ENCODE results near the gene RIMBP2.

The RIMBP2 gene

GRCh38 chr12:130680451-130680990 is 35.6 kb downstream of the RIMBP2 start:
- DNase-seq (ENCODE audit: low read depth), result no peak

DNA sequence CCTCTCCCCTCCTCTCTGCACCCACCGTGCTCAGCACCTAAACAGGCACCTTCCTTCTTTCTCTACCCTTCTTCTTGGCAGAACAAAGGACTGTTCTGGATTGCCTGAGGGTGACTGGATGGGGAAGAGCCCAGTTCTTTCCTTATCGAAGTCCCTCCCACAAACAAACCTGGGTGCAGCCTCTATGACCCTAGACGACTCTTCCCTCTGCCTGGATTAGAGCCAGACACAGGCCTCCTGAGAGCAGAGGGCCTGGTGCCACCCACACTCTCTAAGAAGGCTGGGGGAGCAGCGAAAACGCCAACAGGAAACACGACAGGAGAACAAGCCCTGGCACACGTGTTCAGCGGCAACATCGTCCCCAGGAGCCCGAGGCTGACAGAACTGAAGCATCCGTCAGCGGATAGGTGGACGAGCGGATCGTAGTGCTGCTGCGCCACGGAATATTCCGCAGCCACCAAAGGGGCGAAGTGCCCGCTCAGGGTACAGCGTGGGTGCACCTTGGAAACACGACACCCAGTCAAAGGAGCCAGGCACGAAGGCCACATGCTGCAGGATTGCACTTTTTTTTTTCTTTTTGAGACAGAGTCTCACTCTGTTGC is 38.0 kb downstream of the RIMBP2 start:
- DNase-seq (ENCODE audit: low read depth), result no peak

DNA sequence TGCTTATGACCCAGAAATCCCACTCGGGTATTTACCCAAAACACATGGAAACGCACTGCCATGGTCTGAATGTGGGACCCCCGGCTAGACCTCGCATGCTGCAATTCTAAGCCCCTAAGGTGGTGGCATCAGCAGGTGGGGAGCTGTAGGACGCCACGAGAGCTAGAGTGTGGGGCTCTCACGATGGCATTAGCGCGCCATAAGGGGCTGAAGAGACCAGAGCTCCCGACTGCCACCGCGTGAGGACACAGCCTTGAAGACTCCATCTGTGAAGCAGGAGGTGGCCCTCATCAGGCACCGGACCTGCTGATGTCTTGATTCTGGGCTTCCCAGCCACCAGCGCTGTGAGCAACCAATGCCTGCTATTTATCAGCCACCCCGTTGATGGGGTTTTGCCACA is 40.3 kb downstream of the RIMBP2 start:
- DNase-seq (ENCODE audit: low read depth), result no peak

- DNase-seq (ENCODE audit: low read depth), result no peak
Observed at GRCh38 chr12:130675121-130675520, 41.0 kb downstream of the RIMBP2 start.

DNA sequence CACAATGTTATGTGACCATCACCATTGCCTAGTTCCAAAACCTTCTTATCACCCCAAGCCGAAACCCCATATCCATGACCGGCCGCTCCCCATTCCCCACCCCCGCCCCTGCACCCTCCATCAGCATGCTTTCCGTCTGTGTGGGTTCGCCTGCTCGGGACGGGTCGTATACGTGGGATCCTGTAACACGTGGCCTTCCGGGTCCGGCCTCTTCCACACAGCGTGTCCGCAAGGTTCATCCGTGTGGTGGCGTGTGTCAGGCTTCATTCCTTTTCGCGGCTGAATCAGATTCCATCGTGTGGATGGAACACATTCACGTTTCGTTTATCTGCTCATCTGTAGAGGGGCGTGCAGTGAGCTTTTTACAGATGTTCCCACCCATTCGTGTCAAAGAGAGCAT is 41.4 kb downstream of the RIMBP2 start:
- no peak for DNase-seq (ENCODE audit: low read depth)

- no peak for DNase-seq (ENCODE audit: low read depth)
Observed at GRCh38 chr12:130673036-130673705, 42.9 kb downstream of the RIMBP2 start.

DNA sequence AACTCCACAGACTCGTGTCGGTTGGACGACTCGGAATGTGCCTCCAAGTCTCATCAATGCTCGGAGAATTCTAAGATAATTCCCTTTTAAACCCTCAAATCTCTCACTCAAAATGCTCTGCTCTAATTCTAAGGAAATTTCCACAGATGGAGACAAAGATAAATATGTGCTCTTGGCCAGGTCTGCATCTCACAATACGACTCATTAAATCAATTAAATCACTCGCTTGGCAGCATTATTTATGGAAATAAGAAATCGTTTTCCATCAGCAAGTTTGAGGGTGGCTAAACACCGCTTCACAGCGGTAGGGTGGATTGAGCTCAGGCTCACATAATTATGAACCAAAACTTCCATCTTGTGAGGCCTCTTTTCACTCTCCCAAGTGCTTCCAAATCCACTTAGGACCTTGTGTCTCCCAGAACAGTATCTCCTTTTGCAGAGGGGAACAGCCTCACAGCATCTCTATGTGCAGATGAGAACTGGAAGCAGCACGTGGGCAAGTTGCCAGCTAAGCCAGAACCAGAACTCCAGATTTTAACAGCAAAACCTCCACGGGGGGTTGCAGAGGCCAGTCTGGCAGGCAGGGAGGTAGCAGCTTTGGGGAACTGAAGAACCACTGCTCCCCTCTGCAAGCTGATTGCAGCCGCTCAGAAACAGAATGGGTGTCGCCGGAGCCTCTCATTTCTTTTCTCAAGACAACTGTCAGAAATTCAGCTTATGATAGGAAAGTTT is 43.8 kb downstream of the RIMBP2 start:
- DNase-seq (ENCODE audit: low read depth), result no peak

DNA sequence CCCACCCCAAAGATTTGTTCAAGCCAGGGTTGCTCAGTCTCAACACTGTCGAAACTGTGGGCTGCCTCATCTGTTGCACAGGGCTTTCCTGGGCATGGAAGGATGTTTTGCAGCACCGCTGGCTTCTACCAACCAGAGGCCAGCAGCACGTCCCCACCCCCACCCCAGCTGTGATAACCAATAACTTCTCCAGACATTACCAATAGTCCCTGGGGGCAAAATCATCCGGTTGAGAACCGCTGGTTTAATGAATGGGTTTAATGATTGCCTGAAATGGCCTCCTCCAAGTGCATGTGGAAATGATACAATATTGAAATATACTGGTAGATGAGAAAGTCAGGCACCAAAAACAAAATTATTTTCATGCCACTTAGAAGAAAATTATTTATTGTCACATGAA is 44.5 kb downstream of the RIMBP2 start:
- no peak for DNase-seq (ENCODE audit: low read depth)

GRCh38 chr12:130669797-130670196 is 46.3 kb downstream of the RIMBP2 start:
- no peak for DNase-seq (ENCODE audit: low read depth)

DNA sequence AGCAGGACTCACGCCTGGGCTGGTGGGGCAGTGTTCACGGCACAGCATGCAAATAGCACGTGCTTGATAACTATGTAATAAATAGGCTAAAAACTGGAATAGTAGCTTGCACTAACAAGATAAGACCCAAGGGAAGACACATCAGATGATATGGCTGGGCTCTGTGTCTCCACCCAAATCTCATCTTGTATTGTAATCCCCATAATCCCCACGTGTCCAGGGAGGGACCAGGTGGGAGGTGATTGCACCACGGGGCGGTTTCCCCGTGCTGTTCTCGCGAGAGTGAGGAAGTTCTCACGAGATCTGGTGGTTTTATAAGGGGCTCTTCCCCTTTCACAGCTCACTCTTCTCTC is 46.9 kb downstream of the RIMBP2 start:
- DNase-seq (ENCODE audit: low read depth), result no peak

DNA sequence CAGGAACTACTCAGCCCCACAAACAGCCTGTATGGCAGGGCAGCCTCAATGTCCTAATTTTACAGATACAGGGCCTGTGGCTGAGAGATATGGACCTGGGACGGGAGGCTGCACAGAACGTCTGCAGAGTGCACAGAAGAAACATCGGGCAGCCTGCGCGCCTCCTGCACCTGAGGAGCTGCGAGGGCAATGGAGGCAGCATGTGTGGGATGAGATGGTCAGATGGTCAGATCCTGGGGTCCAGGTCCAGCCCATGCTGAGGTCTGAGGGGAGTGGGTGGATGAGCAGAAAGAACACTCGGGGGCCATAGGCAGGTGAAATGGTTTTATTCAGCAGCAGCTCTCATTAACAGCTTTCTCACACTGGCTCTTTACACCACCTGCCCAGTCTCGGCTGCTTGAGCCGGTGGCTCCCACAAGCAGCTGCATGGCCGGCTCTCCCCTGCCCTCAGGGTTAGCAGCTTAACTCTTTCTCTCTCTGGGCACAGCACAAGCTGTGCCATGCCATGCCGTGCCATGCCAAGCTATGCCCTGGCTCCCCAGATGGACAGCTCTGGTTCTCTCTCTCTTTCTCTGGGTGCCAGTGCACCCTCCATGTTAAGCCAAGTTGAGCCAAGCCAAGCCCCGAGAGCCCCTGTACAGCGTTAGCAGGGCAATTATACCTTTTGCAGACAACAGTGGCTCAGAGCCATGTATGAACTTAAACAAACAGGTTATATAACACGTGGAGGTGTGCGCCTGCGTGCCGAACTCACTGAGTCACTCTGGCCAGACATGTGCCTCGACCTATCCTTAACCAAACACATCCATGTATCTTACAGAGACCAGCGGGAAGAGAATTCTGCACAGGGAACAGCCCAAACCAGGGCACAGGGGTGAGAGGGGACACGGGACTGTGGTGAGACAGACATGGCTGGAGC is 47.6 kb downstream of the RIMBP2 start:
- no peak for DNase-seq (ENCODE audit: low read depth)

DNA sequence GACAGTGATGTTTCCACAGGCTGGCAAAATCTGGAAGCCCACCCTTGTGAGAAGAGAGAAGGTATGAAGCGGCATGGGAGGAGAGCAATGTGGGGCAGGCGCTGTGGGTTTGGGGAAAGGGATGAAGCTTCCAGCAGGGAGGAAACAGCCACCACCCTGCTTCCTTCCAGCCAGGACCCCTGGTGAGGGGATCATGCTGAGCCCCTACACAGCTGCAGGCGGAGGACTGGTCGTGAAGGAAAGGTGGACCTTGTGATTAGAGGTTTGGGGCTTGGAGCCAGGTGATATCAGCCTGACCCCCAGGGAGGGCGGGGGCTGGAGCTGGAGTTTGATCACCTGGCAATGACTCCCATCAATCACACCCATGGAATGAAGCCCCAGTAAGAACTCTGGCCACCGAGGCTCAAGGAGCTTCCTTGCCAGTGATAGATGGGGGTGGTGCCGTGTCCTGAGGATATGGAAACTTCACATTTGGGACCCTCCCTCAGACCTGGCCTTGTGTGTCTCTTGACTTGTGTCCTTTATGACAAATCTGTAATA is 48.6 kb downstream of the RIMBP2 start:
- DNase-seq (ENCODE audit: low read depth), result no peak

GRCh38 chr12:130666645-130667044 is 49.5 kb downstream of the RIMBP2 start:
- DNase-seq (ENCODE audit: low read depth), result no peak

- DNase-seq (ENCODE audit: low read depth), result no peak
Observed at GRCh38 chr12:130665753-130666152, 50.3 kb downstream of the RIMBP2 start.

GRCh38 chr12:130664772-130665171 is 51.3 kb downstream of the RIMBP2 start:
- DNase-seq (ENCODE audit: low read depth), result no peak

DNA sequence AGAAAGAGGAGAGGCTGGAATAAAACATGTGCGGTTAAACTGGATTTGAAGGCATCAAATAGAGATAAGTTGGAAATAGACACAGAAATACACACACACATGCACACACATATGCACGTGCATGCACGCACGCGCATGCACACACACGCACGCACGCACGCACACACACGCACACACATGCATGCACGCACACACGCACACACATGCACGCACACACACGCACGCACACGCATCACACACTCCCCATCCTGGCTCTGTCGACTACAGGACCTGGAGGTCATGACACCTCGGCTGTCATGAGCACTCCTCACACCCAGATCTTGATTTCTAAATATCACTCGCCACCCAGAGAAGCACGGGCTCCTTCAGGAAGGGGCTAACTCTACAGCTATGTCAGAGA is 51.8 kb downstream of the RIMBP2 start:
- no peak for DNase-seq (ENCODE audit: low read depth)

DNA sequence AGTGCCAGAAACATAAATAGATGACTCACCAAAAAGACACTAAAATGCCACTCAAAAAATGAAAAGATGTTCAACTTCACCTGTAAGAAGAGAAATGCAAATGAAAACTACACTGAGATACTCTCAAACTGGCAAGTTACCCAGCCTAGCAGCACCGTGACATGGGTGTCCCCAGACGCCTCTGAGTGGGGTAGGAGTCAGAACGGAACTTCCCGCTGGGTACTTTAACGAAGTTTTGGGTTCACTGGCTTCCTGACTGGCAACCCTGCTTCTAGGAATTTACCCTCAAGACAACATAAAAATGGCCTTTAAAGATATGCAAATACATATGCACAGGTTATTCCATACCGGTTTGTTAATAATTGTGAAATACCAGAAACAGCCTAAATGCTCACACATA is 52.6 kb downstream of the RIMBP2 start:
- DNase-seq (ENCODE audit: low read depth), result no peak

DNA sequence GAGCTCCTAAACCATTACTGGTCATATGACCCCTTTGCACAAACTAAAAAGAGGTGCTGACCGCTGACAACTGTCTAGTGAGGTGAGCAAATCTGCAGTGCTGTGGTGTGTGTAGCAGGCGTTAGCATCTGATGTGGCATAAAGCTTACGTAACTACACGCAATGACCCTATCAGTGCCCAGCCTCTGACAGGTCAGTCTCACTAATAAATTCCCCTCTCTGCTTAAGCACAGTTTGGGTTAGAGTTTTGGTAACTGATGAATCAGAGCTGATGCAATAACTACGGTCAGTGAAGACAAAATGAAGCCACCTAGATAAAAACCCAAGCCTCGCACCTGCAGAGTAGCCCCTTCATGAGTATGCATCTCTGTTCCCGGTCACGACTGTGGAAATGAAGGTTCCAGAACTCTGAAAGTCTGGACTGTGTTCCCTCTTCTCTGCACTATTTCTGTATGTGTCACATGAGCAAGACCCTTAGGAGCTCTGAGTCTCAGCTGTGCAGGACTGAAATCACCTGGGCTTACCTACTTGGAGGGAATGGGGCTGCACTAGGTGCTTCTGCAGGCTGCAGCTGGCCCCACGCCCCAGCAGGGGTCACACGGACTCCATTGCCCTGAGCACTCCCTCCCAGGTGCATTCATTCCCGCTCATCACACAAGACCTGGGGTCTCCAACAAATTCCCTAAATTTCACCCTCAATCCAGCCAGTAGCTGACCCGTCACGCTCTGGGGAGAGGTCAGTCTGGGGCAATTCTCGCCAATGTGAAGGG is 54.4 kb downstream of the RIMBP2 start:
- DNase-seq (ENCODE audit: low read depth), result no peak

DNA sequence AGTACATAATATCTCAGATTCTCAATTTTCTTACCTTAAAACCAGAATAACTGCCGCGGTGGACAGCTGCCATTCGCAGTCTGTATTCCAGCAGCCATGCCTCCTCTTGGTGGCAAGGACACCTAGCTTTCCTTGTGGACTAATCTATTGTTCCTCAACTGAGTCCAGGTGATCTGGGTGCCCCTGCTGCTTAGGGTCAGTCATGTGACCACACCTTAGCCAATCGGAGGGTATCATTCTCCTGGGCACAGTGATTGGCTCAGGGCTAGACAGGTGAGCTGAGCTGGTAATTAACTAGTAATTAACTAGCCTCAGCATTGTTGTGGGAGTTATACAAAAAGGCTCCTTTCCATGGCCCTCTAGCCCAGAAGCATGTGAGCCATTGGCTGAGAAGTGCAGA is 55.0 kb downstream of the RIMBP2 start:
- DNase-seq (ENCODE audit: low read depth), result no peak

DNA sequence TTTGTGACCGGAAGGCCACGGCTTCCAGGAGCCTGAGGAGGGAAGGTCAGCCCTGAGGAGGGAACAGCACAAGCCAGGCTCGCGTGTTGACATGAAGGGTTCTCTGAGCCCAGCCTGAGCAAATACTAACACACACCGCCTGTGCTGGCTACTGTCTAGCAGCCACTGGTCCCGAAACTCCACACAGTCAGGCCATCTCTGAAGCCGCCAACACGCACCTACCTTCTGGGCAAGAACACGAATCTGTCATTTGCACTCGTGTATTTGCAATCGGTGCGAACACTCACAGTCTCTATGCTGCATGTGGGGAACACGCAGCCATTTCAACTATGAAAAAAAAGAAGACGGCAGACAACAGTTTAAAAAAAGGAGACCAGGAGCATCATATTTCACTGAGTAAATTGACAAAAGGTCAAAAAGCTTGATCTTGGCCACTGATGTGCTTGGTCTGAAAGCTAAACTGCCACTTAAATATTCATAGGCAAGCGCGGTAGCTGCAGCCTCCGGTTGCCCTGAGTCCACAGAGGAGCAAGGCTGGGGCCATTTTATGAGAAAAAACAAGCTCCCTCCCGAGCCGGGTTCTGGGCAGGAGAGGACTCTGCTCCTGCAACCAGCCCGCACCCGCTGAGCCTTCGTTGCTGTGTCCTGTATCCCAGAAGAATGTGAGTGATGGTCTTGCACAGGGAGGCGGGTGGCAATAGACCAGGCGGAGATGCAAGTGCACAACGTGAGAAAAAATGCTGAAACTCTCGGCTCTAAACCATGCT is 57.8 kb downstream of the RIMBP2 start:
- no peak for DNase-seq (ENCODE audit: low read depth)

Measured in EH (cell line).